NOMO-1 treated with DMSO at 0.1 percent for 48 hours (cell line): ENCODE measurements around the gene FSCB.
"Not testable (repeated sequence)": the region's sequence is repeated elsewhere in the genome, so short reads cannot be mapped to it uniquely, and the experiment has no call there.

Experiments used
- DNase-seq: peaks from one replicate; lab custom pipeline; 2025; ENCODE audit not compliant: unreplicated experiment; lab: John Stamatoyannopoulos, UW

The FSCB gene

GRCh38 chr14:44507183-44507582 lies at the start of gene FSCB:
FSCB (minus strand) TSS chr14:44507283; CDS start chr14:44506987, 296 bp downstream.
- no peak for DNase-seq

- no peak for DNase-seq
Observed at GRCh38 chr14:44531658-44532057, 24.6 kb upstream of the FSCB start.

- no peak for DNase-seq
Observed at GRCh38 chr14:44530475-44530874, 23.4 kb upstream of the FSCB start.

GRCh38 chr14:44529026-44529425 lies 21.9 kb upstream of the FSCB start:
- no peak for DNase-seq

GRCh38 chr14:44528180-44528579 lies 21.1 kb upstream of the FSCB start:
- DNase-seq: no peak

GRCh38 chr14:44525237-44525636 lies 18.2 kb upstream of the FSCB start:
- DNase-seq: no peak

- not testable (repeated sequence) for DNase-seq
Observed at GRCh38 chr14:44515668-44516067, 8.6 kb upstream of the FSCB start.

GRCh38 chr14:44508834-44509233 lies 1.8 kb upstream of the FSCB start:
- DNase-seq: no peak

- no peak for DNase-seq
Observed at GRCh38 chr14:44505588-44505987, 1.5 kb downstream of the FSCB start.

GRCh38 chr14:44497148-44497547 lies 9.9 kb downstream of the FSCB start:
- DNase-seq: no peak

- no peak for DNase-seq
Observed at GRCh38 chr14:44494137-44494536, 12.9 kb downstream of the FSCB start.

GRCh38 chr14:44490966-44491365 lies 16.1 kb downstream of the FSCB start:
- no peak for DNase-seq

- DNase-seq: no peak
Observed at GRCh38 chr14:44477953-44478352, 29.1 kb downstream of the FSCB start.

GRCh38 chr14:44468771-44469170 lies 38.3 kb downstream of the FSCB start:
- no peak for DNase-seq

GRCh38 chr14:44463356-44464004 lies 43.6 kb downstream of the FSCB start:
- no peak for DNase-seq

GRCh38 chr14:44462381-44462780 lies 44.7 kb downstream of the FSCB start:
- no peak for DNase-seq

GRCh38 chr14:44461811-44462210 lies 45.3 kb downstream of the FSCB start:
- no peak for DNase-seq
